ENCODE results near the gene ZBTB7C. TPM values are rescaled to one million over a fixed set of nuclear protein-coding genes. Genes with fewer than 3 reads are reported as not detected.

ZBTB7C gene
- polyA plus RNA-seq, 1 donor (not counting 4 experiments of a cell fraction or from before 2014, with no cell fraction given), result 0.58 TPM

DNA sequence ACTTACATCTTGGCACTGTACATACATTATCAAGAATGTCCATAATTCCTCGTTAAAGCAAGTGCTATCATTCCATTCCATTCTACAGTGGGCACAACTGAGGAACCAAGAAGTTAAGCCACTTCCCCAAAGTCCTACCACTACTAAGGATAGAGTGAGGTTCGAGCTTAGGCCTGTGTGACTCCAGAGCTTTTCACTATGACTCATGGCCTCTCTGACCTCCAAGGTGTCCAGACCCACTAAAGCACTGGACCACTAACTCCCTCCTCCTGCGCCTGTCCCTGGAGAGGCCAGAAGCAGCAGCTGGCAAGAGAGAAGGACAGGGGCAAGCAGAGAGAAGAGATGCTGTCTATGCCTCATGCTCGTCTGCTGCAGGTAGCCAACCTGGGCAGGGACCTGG lies 117.0 kb downstream of the ZBTB7C start:
- Histone ChIP-seq H3K9ac (ENCODE audit: control insufficient read depth, extremely low read depth, insufficient read depth, low read length) (no peak overlapping the region), H3K4me3 (ENCODE audit: control insufficient read depth in 2 of 3, extremely low read depth in 1 of 3, insufficient read depth in 2 of 3, low read depth in 1 of 3, low read length in 3 of 3) (no peak overlapping the region), H3K9me1 (ENCODE audit: control insufficient read depth, extremely low read depth, insufficient read depth, low read length) (no peaks in the 10 kb centered on the region), H3K27me3 (ENCODE audit: control insufficient read depth, extremely low read depth, insufficient read depth, low read length) (no peaks in the 10 kb centered on the region), H3K79me2 (ENCODE audit: control insufficient read depth, insufficient read depth, low read length) (no peaks in the 10 kb centered on the region), H2AFZ (ENCODE audit: control insufficient read depth, low read length) (no peak overlapping the region), H4K20me1 (ENCODE audit: control insufficient read depth, extremely low read depth, insufficient read depth, low read length) (no peaks in the 10 kb centered on the region), H3K27ac (ENCODE audit: control insufficient read depth, insufficient read depth, low read length) (no peak overlapping the region), H3K4me2 (ENCODE audit: control insufficient read depth, extremely low read depth, insufficient read depth, low read depth, low read length) (no peak overlapping the region), H3K36me3 (ENCODE audit: control insufficient read depth in 2 of 2, extremely low read depth in 1 of 2, insufficient read depth in 2 of 2, low read length in 2 of 2) (no peaks in the 10 kb centered on the region), H3K4me1 (ENCODE audit: control insufficient read depth, extremely low read depth, insufficient read depth, low read length) (peaks cover 7% of the 10 kb centered on the region), H3K9me3 (ENCODE audit: control insufficient read depth, low read depth, low read length) (no peaks in the 10 kb centered on the region)
- dilution Hi-C loops (cut with MboI; ENCODE audit: extremely low pct_ligation_motif_present, low sequenced_read_pairs), result no loop called here
- FAIRE-seq, result no peak
- no peak for TF ChIP-seq CTCF (optimal IDR thresholded peaks at IDR 0.05 in 1 of 3, IDR thresholded peaks at IDR 0.05 in 1 of 3, conservative IDR thresholded peaks at IDR 0.05 in 1 of 3; ENCODE audit: extremely low read depth in 1 of 3, insufficient read depth in 2 of 3, low read length in 3 of 3)
- no peak for TF ChIP-seq EZH2 (IDR thresholded peaks at IDR 0.05; ENCODE audit: low read length)
- no peak for DNase-seq (ENCODE audit: low read depth, low spot score)

DNA sequence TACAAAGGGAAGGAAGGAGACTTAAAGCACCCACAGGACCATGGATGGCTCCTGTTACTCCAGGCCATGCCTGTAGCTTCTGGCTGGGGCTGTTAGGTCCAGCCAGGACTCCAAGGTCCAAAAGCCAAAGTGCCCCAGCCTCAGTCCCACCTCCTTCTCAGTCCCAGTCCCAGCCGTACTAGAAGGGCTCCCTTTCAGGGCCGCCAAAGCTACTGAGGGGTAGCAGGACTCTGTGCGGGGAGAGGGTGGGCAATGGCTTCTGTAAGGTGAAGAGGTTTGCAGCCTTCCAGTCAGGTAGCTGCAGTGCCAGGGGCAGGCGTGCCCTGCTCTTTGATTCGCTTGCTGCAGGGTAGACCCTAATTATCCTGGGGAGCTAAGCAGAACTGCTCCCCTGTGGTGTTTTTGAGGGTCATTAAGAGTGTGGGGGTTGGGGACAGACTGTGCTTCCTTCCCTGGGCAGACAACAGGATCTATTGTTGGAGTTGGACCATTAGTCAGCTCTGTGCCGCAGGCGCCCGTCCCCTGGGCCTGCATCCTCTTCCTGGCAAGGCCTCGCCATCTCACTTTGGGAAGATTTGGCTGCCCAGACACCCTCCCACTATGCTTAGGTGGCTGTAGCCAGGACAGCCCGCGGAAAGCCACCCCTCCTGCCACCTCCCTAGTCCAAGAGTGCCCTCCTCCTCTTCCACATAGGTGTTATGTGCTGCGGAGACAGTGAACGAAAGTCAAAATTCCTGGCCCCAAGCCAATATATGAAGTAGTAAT lies 118.8 kb downstream of the ZBTB7C start:
- Histone ChIP-seq H3K36me3 (ENCODE audit: control insufficient read depth in 2 of 2, extremely low read depth in 1 of 2, insufficient read depth in 2 of 2, low read length in 2 of 2) (no peaks in the 10 kb centered on the region), H3K4me1 (ENCODE audit: control insufficient read depth, extremely low read depth, insufficient read depth, low read length) (peaks cover 7% of the 10 kb centered on the region), H3K9me1 (ENCODE audit: control insufficient read depth, extremely low read depth, insufficient read depth, low read length) (no peaks in the 10 kb centered on the region), H3K79me2 (ENCODE audit: control insufficient read depth, insufficient read depth, low read length) (no peaks in the 10 kb centered on the region), H3K4me3 (ENCODE audit: control insufficient read depth in 2 of 3, extremely low read depth in 1 of 3, insufficient read depth in 2 of 3, low read depth in 1 of 3, low read length in 3 of 3) (no peak overlapping the region), H3K27ac (ENCODE audit: control insufficient read depth, insufficient read depth, low read length) (no peak overlapping the region), H4K20me1 (ENCODE audit: control insufficient read depth, extremely low read depth, insufficient read depth, low read length) (no peaks in the 10 kb centered on the region), H2AFZ (ENCODE audit: control insufficient read depth, low read length) (no peak overlapping the region), H3K4me2 (ENCODE audit: control insufficient read depth, extremely low read depth, insufficient read depth, low read depth, low read length) (no peak overlapping the region), H3K9ac (ENCODE audit: control insufficient read depth, extremely low read depth, insufficient read depth, low read length) (no peak overlapping the region), H3K27me3 (ENCODE audit: control insufficient read depth, extremely low read depth, insufficient read depth, low read length) (no peaks in the 10 kb centered on the region), H3K9me3 (ENCODE audit: control insufficient read depth, low read depth, low read length) (no peaks in the 10 kb centered on the region)
- FAIRE-seq (no peak), DNase-seq (ENCODE audit: low read depth, low spot score) (no peak)
- no peak for TF ChIP-seq EZH2 (IDR thresholded peaks at IDR 0.05; ENCODE audit: low read length)
- no peak for TF ChIP-seq CTCF (optimal IDR thresholded peaks at IDR 0.05 in 1 of 3, IDR thresholded peaks at IDR 0.05 in 1 of 3, conservative IDR thresholded peaks at IDR 0.05 in 1 of 3; ENCODE audit: extremely low read depth in 1 of 3, insufficient read depth in 2 of 3, low read length in 3 of 3)
- dilution Hi-C loops (cut with MboI; ENCODE audit: extremely low pct_ligation_motif_present, low sequenced_read_pairs), result no loop called here
